GM12892 (cell line): ENCODE results near the gene JAG1.

ENCODE experiments used
- POLR2A ChIP-seq: IDR thresholded peaks from 2 replicates; pipeline ENCODE4 v1.6.1; 2011; ENCODE audit warnings: low read depth, low read length, control low read depth
- POLR2AphosphoS5 ChIP-seq: IDR thresholded peaks from 2 replicates; pipeline ENCODE4 v1.6.1; 2011; ENCODE audit warnings: low read depth, low read length, control low read depth
- TAF1 ChIP-seq: IDR thresholded peaks from 2 replicates; pipeline ENCODE4 v1.6.1; 2011; ENCODE audit warnings: low read depth, mild to moderate bottlenecking, control low read depth, low read length, borderline replicate concordance

GRCh38 chr20:10590950-10591671 is 82.7 kb downstream of the JAG1 start:
- TF ChIP-seq TAF1, result no peak
- no peak for TF ChIP-seq POLR2AphosphoS5
- no peak for TF ChIP-seq POLR2A
